ENCODE measurements around the gene MTARC1. TPM values are rescaled to one million over a fixed set of nuclear protein-coding genes. Genes with fewer than 3 reads are reported as not detected.
A peak's percentile ranks its signal among the peaks of the same experiment; 100 is the strongest.

Gene MTARC1
- total RNA-seq: 37.1 and 40.5 TPM in 2 replicates
- long read RNA-seq, full-length matches to known transcripts: 21 of 35 reads
- long read RNA-seq, partial matches to known transcripts: 1 of 35 reads
- long read RNA-seq, other reads (novel, unspliced or antisense): 13 of 35 reads

GRCh38 chr1:220786337-220787068, at the start of gene MTARC1:
TSS of gene MTARC1 (plus strand) at chr1:220786913. CDS start at chr1:220786945, 32 bp downstream.
- Mint-ChIP-seq H3K9me3 (ENCODE audit: low read depth) (no peaks in the 10 kb centered on the region), H3K27me3 (no peaks in the 10 kb centered on the region), H3K4me3 (ENCODE audit: low read depth) (peak within 1 kb of the TSS; percentile 87), H3K4me1 (ENCODE audit: low read depth) (peaks cover 20% of the 10 kb centered on the region), H3K36me3 (ENCODE audit: insufficient read depth) (peaks cover 7% of the 10 kb centered on the region), H3K27ac (peak within 1 kb of the TSS; percentile 98)
- DNase-seq (ENCODE audit: low spot score, unreplicated experiment): peak; percentile 68
- TF ChIP-seq, protein P1, sequence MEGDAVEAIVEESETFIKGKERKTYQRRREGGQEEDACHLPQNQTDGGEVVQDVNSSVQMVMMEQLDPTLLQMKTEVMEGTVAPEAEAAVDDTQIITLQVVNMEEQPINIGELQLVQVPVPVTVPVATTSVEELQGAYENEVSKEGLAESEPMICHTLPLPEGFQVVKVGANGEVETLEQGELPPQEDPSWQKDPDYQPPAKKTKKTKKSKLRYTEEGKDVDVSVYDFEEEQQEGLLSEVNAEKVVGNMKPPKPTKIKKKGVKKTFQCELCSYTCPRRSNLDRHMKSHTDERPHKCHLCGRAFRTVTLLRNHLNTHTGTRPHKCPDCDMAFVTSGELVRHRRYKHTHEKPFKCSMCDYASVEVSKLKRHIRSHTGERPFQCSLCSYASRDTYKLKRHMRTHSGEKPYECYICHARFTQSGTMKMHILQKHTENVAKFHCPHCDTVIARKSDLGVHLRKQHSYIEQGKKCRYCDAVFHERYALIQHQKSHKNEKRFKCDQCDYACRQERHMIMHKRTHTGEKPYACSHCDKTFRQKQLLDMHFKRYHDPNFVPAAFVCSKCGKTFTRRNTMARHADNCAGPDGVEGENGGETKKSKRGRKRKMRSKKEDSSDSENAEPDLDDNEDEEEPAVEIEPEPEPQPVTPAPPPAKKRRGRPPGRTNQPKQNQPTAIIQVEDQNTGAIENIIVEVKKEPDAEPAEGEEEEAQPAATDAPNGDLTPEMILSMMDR (IDR thresholded peaks at IDR 0.05; ENCODE audit: unreplicated experiment): peak; percentile 36

GRCh38 chr1:220741349-220741748, 45.4 kb upstream of the MTARC1 start:
- no peak for DNase-seq (ENCODE audit: low spot score, unreplicated experiment)
- no peak overlapping the region for H3K4me3 Mint-ChIP-seq (ENCODE audit: low read depth)
- H3K4me1 Mint-ChIP-seq (ENCODE audit: low read depth): peaks cover 1% of the 10 kb centered on the region
- H3K36me3 Mint-ChIP-seq (ENCODE audit: insufficient read depth): no peaks in the 10 kb centered on the region
- TF ChIP-seq, protein P1 (IDR thresholded peaks at IDR 0.05; ENCODE audit: unreplicated experiment): no peak
- no peak overlapping the region for H3K27ac Mint-ChIP-seq
- H3K27me3 Mint-ChIP-seq: peaks cover 11% of the 10 kb centered on the region
- H3K9me3 Mint-ChIP-seq (ENCODE audit: low read depth): peaks cover 4% of the 10 kb centered on the region

DNA sequence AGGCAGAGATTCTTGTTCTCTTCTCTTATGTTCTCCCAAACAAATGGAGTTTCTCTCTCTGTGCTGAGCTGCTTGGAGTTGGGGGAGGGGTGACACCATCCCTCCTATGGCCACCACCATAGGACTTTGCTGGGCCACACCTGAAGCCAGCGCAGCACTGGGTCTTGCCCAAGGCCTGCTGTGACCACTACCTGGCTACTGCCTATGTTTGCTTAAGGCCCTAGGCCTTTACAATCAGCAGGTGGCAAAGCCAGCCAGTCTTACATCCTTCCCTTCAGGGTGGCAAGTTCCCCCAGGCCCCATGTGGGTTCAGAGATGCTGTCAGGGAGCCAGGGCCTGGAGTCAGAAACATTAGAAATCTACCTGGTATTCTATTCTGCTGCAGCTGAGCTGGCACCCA, 44.9 kb upstream of the MTARC1 start:
- DNase-seq (ENCODE audit: low spot score, unreplicated experiment): no peak
- Mint-ChIP-seq H3K4me1 (ENCODE audit: low read depth) (peaks cover 4% of the 10 kb centered on the region), H3K27ac (no peak overlapping the region), H3K36me3 (ENCODE audit: insufficient read depth) (no peaks in the 10 kb centered on the region), H3K9me3 (ENCODE audit: low read depth) (peaks cover 4% of the 10 kb centered on the region), H3K27me3 (peaks cover 15% of the 10 kb centered on the region), H3K4me3 (ENCODE audit: low read depth) (no peak overlapping the region)
- TF ChIP-seq, protein P1 (IDR thresholded peaks at IDR 0.05; ENCODE audit: unreplicated experiment): no peak

- peaks cover 21% of the 10 kb centered on the region for H3K27me3 Mint-ChIP-seq
- H3K4me3 Mint-ChIP-seq (ENCODE audit: low read depth): no peak overlapping the region
- no peak overlapping the region for H3K27ac Mint-ChIP-seq
- no peaks in the 10 kb centered on the region for H3K36me3 Mint-ChIP-seq (ENCODE audit: insufficient read depth)
- H3K4me1 Mint-ChIP-seq (ENCODE audit: low read depth): peaks cover 11% of the 10 kb centered on the region
- DNase-seq (ENCODE audit: low spot score, unreplicated experiment): no peak
- peaks cover 2% of the 10 kb centered on the region for H3K9me3 Mint-ChIP-seq (ENCODE audit: low read depth)
- TF ChIP-seq, protein P1 (IDR thresholded peaks at IDR 0.05; ENCODE audit: unreplicated experiment): no peak
Measured at GRCh38 chr1:220742520-220742919, 44.2 kb upstream of the MTARC1 start.

DNA sequence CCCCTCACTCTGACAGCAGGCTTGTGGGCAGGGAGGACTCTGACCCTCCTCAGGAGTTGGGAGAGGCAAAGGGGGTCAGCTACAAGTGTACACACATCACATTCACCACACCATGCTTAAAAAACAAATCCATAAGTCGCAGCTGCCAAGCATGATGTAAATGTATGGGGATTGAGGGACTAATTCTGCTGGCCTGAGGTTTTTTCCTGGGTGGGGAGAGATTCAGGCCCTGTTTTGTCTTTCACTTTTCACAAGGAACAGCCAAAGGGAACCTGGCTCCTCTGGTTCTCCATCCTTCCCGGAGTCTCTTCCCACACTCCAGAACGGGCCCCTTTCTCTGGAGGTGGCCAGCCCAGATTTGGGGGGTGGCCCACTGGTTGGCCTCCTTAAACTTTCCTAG, 39.9 kb upstream of the MTARC1 start:
- peak overlapping the region; percentile 78 for H3K4me3 Mint-ChIP-seq (ENCODE audit: low read depth)
- H3K36me3 Mint-ChIP-seq (ENCODE audit: insufficient read depth): no peaks in the 10 kb centered on the region
- H3K27ac Mint-ChIP-seq: no peak overlapping the region
- H3K4me1 Mint-ChIP-seq (ENCODE audit: low read depth): peaks cover 23% of the 10 kb centered on the region
- no peak for DNase-seq (ENCODE audit: low spot score, unreplicated experiment)
- peaks cover 26% of the 10 kb centered on the region for H3K27me3 Mint-ChIP-seq
- TF ChIP-seq, protein P1 (IDR thresholded peaks at IDR 0.05; ENCODE audit: unreplicated experiment): no peak
- no peaks in the 10 kb centered on the region for H3K9me3 Mint-ChIP-seq (ENCODE audit: low read depth)

All from progenitor cell of endocrine pancreas (in vitro differentiated cells).